Brain microvascular endothelial cell (primary cell): ENCODE data around the gene PMS1.

ENCODE experiments used
- DNase-seq: peaks from one replicate; pipeline ENCODE4 v3.0.0-alpha.2; 2020
- H3K27ac ChIP-seq: fragments of 250-450 bp; sonication (Bioruptor Pico); 2 replicates; pipeline ENCODE4 v1.5.1; 2020; ENCODE audit warnings: mild to moderate bottlenecking, moderate library complexity
- H3K27me3 ChIP-seq: fragments of 250-450 bp; sonication (Bioruptor Pico); replicated peaks from 2 replicates; pipeline ENCODE4 v1.5.1; 2020; ENCODE audit warnings: mild to moderate bottlenecking
- H3K36me3 ChIP-seq: fragments of 250-450 bp; sonication (Bioruptor Pico); replicated peaks from 2 replicates; pipeline ENCODE4 v1.5.1; 2020; ENCODE audit warnings: mild to moderate bottlenecking
- H3K4me3 ChIP-seq: 2 replicates; pipeline ENCODE4 v1.5.1; 2011; ENCODE audit warnings: low read depth, mild to moderate bottlenecking, control low read depth, low read length, moderate library complexity
- in situ Hi-C: cut with HindIII; loops from 2 replicates; pipeline ENCODE4 v1.10.0; 2017; ENCODE audit warnings: low sequenced_read_pairs, low pct_ligation_motif_present
- TF ChIP-seq, protein P1 (sequence below): IDR thresholded peaks from 2 replicates; pipeline ENCODE4 v1.5.1; 2011; ENCODE audit warnings: low read depth, mild to moderate bottlenecking, moderate library complexity, low read length, control low read depth, inconsistent platforms; ENCODE audit errors: missing control alignments

The PMS1 gene

DNA sequence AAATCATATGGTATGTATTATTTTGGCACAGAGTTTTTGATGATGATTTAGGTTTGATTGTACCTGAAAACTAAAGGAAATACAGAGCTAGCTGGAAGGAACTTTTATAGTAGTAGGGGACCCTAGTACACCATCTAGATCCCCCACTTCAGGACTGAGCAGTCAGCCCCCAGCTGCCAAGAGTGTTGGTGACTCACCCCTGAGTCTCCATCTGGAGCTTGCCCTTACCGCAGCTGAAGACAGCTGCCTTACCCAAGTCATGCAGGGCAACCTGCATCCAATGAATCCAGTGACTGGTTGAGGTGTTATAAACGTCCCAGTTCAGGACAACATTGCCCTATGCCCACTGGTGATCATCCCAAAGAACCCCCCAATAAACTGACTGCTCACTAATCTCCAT lies 15.3 kb downstream of the PMS1 start:
- H3K36me3 ChIP-seq = peaks cover 3% of the 10 kb centered on the region

DNA sequence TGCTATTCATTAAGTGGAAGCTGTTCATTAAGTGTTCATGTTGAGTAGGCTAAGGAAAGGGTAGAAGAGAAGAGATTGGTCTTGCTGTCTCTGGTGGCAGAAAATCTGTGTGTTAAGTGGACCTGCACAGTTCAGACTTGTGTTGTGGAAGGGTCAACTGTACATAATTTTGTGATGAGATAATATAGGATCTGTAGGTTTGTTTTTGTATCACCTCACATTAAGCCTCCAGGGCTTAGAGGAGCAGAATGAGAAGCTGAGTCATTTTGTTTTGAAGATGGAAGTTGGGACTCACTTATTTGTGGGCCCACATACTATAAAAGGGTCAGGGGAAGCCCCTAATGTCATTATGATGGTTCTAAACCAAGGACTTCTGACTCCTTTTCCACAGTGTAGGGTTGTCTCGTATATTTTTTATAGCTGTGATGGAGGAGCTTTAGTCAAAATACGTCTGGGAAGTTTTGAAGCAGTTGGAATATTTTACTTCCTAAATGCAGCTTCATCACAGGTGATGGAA lies 18.2 kb downstream of the PMS1 start:
- TF ChIP-seq, protein P1, sequence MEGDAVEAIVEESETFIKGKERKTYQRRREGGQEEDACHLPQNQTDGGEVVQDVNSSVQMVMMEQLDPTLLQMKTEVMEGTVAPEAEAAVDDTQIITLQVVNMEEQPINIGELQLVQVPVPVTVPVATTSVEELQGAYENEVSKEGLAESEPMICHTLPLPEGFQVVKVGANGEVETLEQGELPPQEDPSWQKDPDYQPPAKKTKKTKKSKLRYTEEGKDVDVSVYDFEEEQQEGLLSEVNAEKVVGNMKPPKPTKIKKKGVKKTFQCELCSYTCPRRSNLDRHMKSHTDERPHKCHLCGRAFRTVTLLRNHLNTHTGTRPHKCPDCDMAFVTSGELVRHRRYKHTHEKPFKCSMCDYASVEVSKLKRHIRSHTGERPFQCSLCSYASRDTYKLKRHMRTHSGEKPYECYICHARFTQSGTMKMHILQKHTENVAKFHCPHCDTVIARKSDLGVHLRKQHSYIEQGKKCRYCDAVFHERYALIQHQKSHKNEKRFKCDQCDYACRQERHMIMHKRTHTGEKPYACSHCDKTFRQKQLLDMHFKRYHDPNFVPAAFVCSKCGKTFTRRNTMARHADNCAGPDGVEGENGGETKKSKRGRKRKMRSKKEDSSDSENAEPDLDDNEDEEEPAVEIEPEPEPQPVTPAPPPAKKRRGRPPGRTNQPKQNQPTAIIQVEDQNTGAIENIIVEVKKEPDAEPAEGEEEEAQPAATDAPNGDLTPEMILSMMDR = no peak
- Histone ChIP-seq H3K36me3 (no peaks in the 10 kb centered on the region), H3K4me3 (no peak overlapping the region), H3K27ac (no peak overlapping the region), H3K27me3 (no peaks in the 10 kb centered on the region)
- in situ Hi-C loops = no loop called here
- DNase-seq = no peak

More for the DNA sequence above, 15.3 kb downstream of the PMS1 start:
- peak; percentile 60 for DNase-seq
- in situ Hi-C loops = no loop called here
- no peaks in the 10 kb centered on the region for H3K27me3 ChIP-seq
- no peak overlapping the region for H3K27ac ChIP-seq
- H3K4me3 ChIP-seq = no peak overlapping the region
- TF ChIP-seq, protein P1 = no peak

DNA sequence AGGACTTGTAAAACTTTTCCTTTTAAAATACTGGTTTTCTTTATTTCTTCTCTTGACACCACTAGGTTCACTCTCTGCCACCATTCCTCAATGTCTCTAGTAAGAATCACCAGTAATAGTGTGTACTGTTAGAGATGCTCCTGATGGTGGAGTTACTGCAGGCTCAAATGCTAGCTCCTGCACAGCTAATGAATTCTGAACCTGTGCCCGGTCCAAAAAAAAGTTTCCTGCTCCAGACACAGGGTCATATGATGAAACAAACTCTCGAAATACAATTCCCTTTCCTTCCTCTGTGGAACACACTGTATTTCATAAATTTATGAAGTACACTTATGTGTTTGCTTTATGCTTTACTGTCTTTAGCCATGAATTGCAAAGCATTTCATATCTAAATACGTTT lies 19.2 kb downstream of the PMS1 start:
- TF ChIP-seq, protein P1 = no peak
- in situ Hi-C loops = no loop called here
- Histone ChIP-seq H3K36me3 (no peaks in the 10 kb centered on the region), H3K4me3 (no peak overlapping the region), H3K27me3 (no peaks in the 10 kb centered on the region), H3K27ac (no peak overlapping the region)
- no peak for DNase-seq

DNA sequence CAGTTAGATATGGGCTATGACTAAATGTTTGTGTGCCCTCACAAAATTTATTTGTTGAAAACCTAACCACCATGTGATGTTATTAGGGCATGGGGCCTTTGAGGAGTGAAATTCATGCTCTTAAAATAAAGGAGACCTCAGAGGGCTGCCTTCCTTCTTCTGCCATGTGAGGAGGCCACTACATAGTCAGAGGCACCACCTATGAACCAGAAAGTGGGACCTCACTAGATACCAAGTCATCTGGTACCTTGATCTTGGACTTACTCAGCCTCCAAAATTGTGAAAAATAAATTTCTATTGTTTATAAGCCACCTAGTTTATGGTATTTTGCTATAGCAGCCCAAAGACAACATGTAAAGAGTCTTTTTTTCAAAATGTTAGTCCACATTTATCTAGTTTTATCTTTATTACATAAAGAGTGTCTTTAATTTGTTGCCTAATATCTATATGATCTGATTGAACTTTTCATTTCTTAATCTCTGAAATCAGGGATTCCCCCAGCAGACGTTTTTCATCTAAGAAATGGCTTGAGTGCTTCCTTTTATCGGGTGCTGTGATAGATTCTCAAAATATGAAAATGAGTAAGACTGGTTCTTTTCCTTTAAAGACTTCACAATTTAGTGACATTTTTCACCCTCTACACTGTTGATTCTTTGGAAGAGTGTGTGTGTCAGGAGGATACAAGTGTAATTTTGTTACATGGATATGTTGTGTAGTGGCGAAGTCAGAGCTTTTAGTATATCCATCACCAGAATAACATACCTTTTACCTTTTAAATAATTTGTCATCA lies 34.2 kb downstream of the PMS1 start:
- in situ Hi-C loops = no loop called here
- H3K27ac ChIP-seq = no peak overlapping the region
- H3K36me3 ChIP-seq = peaks cover 8% of the 10 kb centered on the region
- no peaks in the 10 kb centered on the region for H3K27me3 ChIP-seq
- no peak overlapping the region for H3K4me3 ChIP-seq
- TF ChIP-seq, protein P1 = no peak
- no peak for DNase-seq

DNA sequence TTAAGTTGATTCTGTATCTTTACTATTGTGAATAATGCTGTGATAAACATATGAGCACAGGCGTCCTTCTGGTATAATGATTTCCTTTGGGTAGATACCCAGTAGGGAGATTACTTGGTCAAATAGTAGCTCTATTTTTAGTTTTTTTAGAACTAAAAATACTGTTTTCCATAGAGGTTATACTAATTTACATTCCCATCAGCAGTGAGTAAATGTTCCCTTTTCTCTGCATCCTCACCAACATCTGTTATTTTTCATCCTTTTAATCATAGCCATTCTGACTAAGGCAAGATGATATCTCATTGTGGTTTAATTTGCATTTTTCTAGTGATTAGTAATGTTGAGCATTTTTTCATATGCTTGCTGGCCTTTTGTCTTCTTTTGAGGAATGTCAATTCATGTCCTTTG lies 35.1 kb downstream of the PMS1 start:
- Histone ChIP-seq H3K36me3 (peaks cover 8% of the 10 kb centered on the region), H3K27ac (peak overlapping the region; percentile 2), H3K27me3 (no peaks in the 10 kb centered on the region), H3K4me3 (no peak overlapping the region)
- DNase-seq = no peak
- TF ChIP-seq, protein P1 = no peak
- in situ Hi-C loops = no loop called here
